Renal pelvis (tissue), 4 donors: Measurements from ENCODE around the gene RAB31. TPM values are rescaled to one million over a fixed set of nuclear protein-coding genes. Genes with fewer than 3 reads are reported as not detected.

Source experiments
- DNase-seq: peaks from one replicate; pipeline ENCODE4 v3.0.0-alpha.2; 2013
- polyA plus RNA-seq, 3 donors: library from polyadenylated mRNA; unstranded; fragments of 120-200 nt; gene quantifications; one replicate each; pipeline ENCODE4 v1.2.1, GENCODE V29; 2013; ENCODE audit not compliant: insufficient read length in 3 of 3

The RAB31 gene
- polyA plus RNA-seq, 3 donors = 22.8 to 27.5 (median 25.7) TPM

- DNase-seq = no peak
Observed at GRCh38 chr18:9810994-9811705, 103.0 kb downstream of the RAB31 start.

GRCh38 chr18:9811978-9812377, 103.9 kb downstream of the RAB31 start:
- DNase-seq = no peak

GRCh38 chr18:9814431-9814830, 106.3 kb downstream of the RAB31 start:
- no peak for DNase-seq

- no peak for DNase-seq
Observed at GRCh38 chr18:9817286-9817685, 109.2 kb downstream of the RAB31 start.

GRCh38 chr18:9817725-9818422, 109.8 kb downstream of the RAB31 start:
- no peak for DNase-seq

- no peak for DNase-seq
Observed at GRCh38 chr18:9818423-9818734, 110.3 kb downstream of the RAB31 start.

- DNase-seq = no peak
Observed at GRCh38 chr18:9820127-9820526, 112.0 kb downstream of the RAB31 start.

- DNase-seq = no peak
Observed at GRCh38 chr18:9820719-9821118, 112.6 kb downstream of the RAB31 start.

- no peak for DNase-seq
Observed at GRCh38 chr18:9822587-9823185, 114.6 kb downstream of the RAB31 start.

GRCh38 chr18:9823805-9824473, 115.8 kb downstream of the RAB31 start:
- DNase-seq = no peak

GRCh38 chr18:9824474-9824832, 116.4 kb downstream of the RAB31 start:
- DNase-seq = no peak

- DNase-seq = no peak
Observed at GRCh38 chr18:9824952-9825371, 116.9 kb downstream of the RAB31 start.

- no peak for DNase-seq
Observed at GRCh38 chr18:9825571-9826073, 117.5 kb downstream of the RAB31 start.

GRCh38 chr18:9826685-9827084, 118.6 kb downstream of the RAB31 start:
- no peak for DNase-seq

GRCh38 chr18:9827211-9827792, 119.2 kb downstream of the RAB31 start:
- no peak for DNase-seq

- no peak for DNase-seq
Observed at GRCh38 chr18:9827793-9828505, 119.8 kb downstream of the RAB31 start.

GRCh38 chr18:9828506-9829396, 120.7 kb downstream of the RAB31 start:
- DNase-seq = no peak

- DNase-seq = no peak
Observed at GRCh38 chr18:9829397-9829712, 121.3 kb downstream of the RAB31 start.

GRCh38 chr18:9831036-9831722, 123.1 kb downstream of the RAB31 start:
- DNase-seq = no peak

- DNase-seq = no peak
Observed at GRCh38 chr18:9831723-9832199, 123.7 kb downstream of the RAB31 start.
